Coronary artery (tissue), 2 donors: ENCODE data around the gene DRD3.

Source experiments
- DNase-seq: peaks from one replicate; pipeline ENCODE4 v3.0.0-alpha.2; 2017; ENCODE audit warnings: low spot score
- H3K27ac ChIP-seq, 2 donors: fragments of 200-600 bp; sonication (generic); one replicate each; pipeline ENCODE4 v1.5.1; 2016 to 2019
- H3K4me3 ChIP-seq: fragments of 200-600 bp; sonication (generic); 2 replicates; pipeline ENCODE4 v1.5.1; 2016; ENCODE audit warnings: mild to moderate bottlenecking, moderate library complexity
- TF ChIP-seq, protein P1 (sequence below): fragments of 200-600 bp; sonication (generic); IDR thresholded peaks from one replicate; pipeline ENCODE4 v1.5.1; 2019; ENCODE audit warnings: antibody characterized with exemption

Gene DRD3

GRCh38 chr3:114083112-114083511, 95.7 kb downstream of the DRD3 start:
- TF ChIP-seq, protein P1, sequence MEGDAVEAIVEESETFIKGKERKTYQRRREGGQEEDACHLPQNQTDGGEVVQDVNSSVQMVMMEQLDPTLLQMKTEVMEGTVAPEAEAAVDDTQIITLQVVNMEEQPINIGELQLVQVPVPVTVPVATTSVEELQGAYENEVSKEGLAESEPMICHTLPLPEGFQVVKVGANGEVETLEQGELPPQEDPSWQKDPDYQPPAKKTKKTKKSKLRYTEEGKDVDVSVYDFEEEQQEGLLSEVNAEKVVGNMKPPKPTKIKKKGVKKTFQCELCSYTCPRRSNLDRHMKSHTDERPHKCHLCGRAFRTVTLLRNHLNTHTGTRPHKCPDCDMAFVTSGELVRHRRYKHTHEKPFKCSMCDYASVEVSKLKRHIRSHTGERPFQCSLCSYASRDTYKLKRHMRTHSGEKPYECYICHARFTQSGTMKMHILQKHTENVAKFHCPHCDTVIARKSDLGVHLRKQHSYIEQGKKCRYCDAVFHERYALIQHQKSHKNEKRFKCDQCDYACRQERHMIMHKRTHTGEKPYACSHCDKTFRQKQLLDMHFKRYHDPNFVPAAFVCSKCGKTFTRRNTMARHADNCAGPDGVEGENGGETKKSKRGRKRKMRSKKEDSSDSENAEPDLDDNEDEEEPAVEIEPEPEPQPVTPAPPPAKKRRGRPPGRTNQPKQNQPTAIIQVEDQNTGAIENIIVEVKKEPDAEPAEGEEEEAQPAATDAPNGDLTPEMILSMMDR = no peak
- Histone ChIP-seq H3K27ac (no peak overlapping the region), H3K4me3 (no peak overlapping the region)
- no peak for DNase-seq

- TF ChIP-seq, protein P1 = no peak
- Histone ChIP-seq H3K4me3 (no peak overlapping the region), H3K27ac (no peak overlapping the region)
- DNase-seq = no peak
These were observed 97.8 kb downstream of the DRD3 start for GRCh38 chr3:114081037-114081436.

GRCh38 chr3:114080201-114080600, 98.7 kb downstream of the DRD3 start:
- no peak overlapping the region for H3K27ac ChIP-seq
- no peak for DNase-seq
- TF ChIP-seq, protein P1 = no peak
- no peak overlapping the region for H3K4me3 ChIP-seq

DNA sequence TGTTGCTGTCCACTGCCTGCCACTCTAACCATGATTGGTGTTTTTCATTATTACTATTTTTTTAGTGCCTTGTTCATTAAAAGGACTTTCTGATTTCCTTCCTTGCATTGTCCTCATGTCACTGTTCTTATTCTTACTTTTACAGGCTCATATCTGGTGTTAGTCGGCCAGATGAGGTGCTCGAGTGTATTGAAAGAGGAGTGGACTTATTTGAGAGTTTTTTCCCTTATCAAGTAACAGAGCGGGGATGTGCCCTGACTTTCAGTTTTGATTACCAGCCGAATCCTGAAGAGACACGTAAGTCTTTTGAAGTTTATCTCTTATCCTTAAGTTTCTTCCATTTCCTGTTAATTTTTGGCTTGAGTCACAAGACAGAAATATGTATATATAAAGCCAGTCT, 99.1 kb downstream of the DRD3 start:
- H3K27ac ChIP-seq = no peak overlapping the region
- no peak for DNase-seq
- H3K4me3 ChIP-seq = no peak overlapping the region
- TF ChIP-seq, protein P1 = no peak

DNA sequence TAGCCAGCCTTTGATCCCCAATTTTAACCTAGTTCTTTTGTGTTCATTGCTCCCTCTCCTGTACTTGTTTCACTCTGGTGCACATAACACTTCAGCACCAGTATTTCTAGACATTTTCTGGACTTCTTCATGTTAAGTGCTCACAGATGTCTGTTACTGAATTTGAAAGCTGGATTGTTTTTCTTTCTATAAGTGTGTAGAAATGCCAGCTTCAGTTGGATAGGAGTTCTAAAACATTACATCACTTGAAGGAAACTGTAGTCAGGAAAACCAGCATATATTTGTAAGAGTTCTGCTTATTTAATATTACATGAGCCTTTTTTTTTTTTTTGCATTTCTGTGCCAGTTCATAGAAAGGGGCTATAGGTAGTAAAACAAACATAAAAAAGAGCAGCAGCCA, 100.7 kb downstream of the DRD3 start:
- Histone ChIP-seq H3K27ac (no peak overlapping the region), H3K4me3 (no peak overlapping the region)
- TF ChIP-seq, protein P1 = no peak
- no peak for DNase-seq
